HepG2 (cell line): Measurements from ENCODE around the gene PLD6. TPM values are rescaled to one million over a fixed set of nuclear protein-coding genes. Genes with fewer than 3 reads are reported as not detected.

Experiments
- ATAC-seq: fragments of 200-7000 bp; cut with Tn5 transposase; 3 replicates; pipeline ENCODE4 v1.9.1; 2020; ENCODE audit warnings: mild to moderate bottlenecking, moderate library complexity
- BruUV-seq: library from RNA; stranded (reverse); fragments of 400-500 nt; replicated peaks from 2 replicates; lab custom pipeline; 2021; lab: Mats Ljungman, UMichigan
- CTCF ChIA-PET: fragments of 300-600 bp; formaldehyde crosslinking; extraction: SDS; loops from one replicate; lab custom pipeline; 2021; ENCODE audit warnings: low total read pairs, inconsistent platforms, low intra/inter-chr PET ratio; lab: Yijun Ruan, JAX
- POLR2A ChIA-PET: fragments of 350-600 bp; sonication (Branson Sonifier 250); formaldehyde crosslinking; loops from one replicate; lab custom pipeline; 2020; ENCODE audit warnings: antibody characterized with exemption, inconsistent platforms; lab: Yijun Ruan, JAX
- DNase-seq: peaks from one replicate; pipeline ENCODE4 v3.0.0-alpha.2; 2015; ENCODE audit warnings: low spot score
- FAIRE-seq: peaks from 3 replicates; lab custom pipeline; 2011; peaks lifted over from hg19 to GRCh38; lab: Jason Lieb, UNC
- H2AFZ ChIP-seq: one replicate; pipeline ENCODE4 v1.6.1; 2011; ENCODE audit warnings: low read length, inconsistent platforms
- H3K27ac ChIP-seq: fragments of 300-600 bp; 3 replicates; pipeline ENCODE4 v1.8.0; 2011; ENCODE audit warnings: mixed run types, mild to moderate bottlenecking, mixed read lengths, low read length, inconsistent platforms; ENCODE audit not compliant: insufficient read depth; ENCODE audit errors: extremely low read length
- H3K27me3 ChIP-seq, 2 experiments: fragments of 200-600 bp in 1 of 2; 2 replicates in 1 of 2; 3 replicates in 1 of 2; pipeline versions ENCODE4 v1.6.0 to v1.8.0; 2011; ENCODE audit warnings: low read length in 2 of 2, mild to moderate bottlenecking in 2 of 2, moderate library complexity in 2 of 2, inconsistent platforms in 1 of 2; ENCODE audit not compliant: insufficient read depth in 2 of 2, control insufficient read depth in 1 of 2
- H3K36me3 ChIP-seq, 2 experiments: fragments of 200-600 bp in 1 of 2; replicated peaks in 1 of 2; 2 replicates in 1 of 2; 3 replicates in 1 of 2; pipeline versions ENCODE4 v1.5.1 to v1.8.0; 2011; ENCODE audit warnings: low read length in 2 of 2, inconsistent platforms in 1 of 2; ENCODE audit not compliant: insufficient read depth in 2 of 2, control insufficient read depth in 1 of 2
- H3K4me1 ChIP-seq: 2 replicates; pipeline ENCODE4 v1.5.1; 2012; ENCODE audit warnings: low read length, inconsistent platforms; ENCODE audit not compliant: insufficient read depth
- H3K4me2 ChIP-seq: 2 replicates; pipeline ENCODE4 v1.6.0; 2011; ENCODE audit warnings: low read depth, low read length, inconsistent platforms
- H3K4me3 ChIP-seq, 3 experiments: fragments of 200-600 bp in 1 of 3; sonication (generic), shearing (Covaris generic) in 1 of 3; replicated peaks in 1 of 3; 2 replicates each; pipeline ENCODE4 v1.5.1; 2011 to 2016; ENCODE audit warnings: low read length in 3 of 3, inconsistent platforms in 2 of 3, low read depth in 2 of 3, mild to moderate bottlenecking in 2 of 3, control low read depth in 1 of 3, mixed read lengths in 1 of 3; ENCODE audit not compliant: insufficient read depth in 1 of 3
- H3K79me2 ChIP-seq: one replicate; pipeline ENCODE4 v1.6.1; 2011; ENCODE audit warnings: low read length, inconsistent platforms; ENCODE audit not compliant: insufficient read depth
- H3K9ac ChIP-seq: 2 replicates; pipeline ENCODE4 v1.6.0; 2011; ENCODE audit warnings: mild to moderate bottlenecking, low read depth, low read length, inconsistent platforms; ENCODE audit not compliant: insufficient read depth
- H3K9me3 ChIP-seq: 2 replicates; pipeline ENCODE4 v1.5.1; 2012; ENCODE audit warnings: mild to moderate bottlenecking, low read length
- H4K20me1 ChIP-seq: 2 replicates; pipeline ENCODE4 v1.6.0; 2011; ENCODE audit warnings: inconsistent platforms, mild to moderate bottlenecking, low read length, moderate library complexity; ENCODE audit not compliant: insufficient read depth
- ARID5B ChIP-seq: IDR thresholded peaks from 2 replicates; pipeline ENCODE4 v1.4.0; 2020; ENCODE audit warnings: mild to moderate bottlenecking, missing genetic modification reagents
- RBM22 ChIP-seq: fragments of 200-400 bp; formaldehyde crosslinking; optimal IDR thresholded peaks from 2 replicates; pipeline ENCODE3; 2017; ENCODE audit warnings: mild to moderate bottlenecking, low read length, moderate library complexity
- ZBTB44 ChIP-seq: sonication (generic); formaldehyde crosslinking; IDR thresholded peaks from 2 replicates; pipeline ENCODE4 v1.4.0; 2020; ENCODE audit warnings: missing genetic modification reagents
- ZNF644 ChIP-seq: IDR thresholded peaks from 2 replicates; pipeline ENCODE4 v1.6.1; 2016; ENCODE audit warnings: low read depth
- ZSCAN29 ChIP-seq: sonication (generic); formaldehyde crosslinking; conservative IDR thresholded peaks from 2 replicates; pipeline ENCODE4 v1.4.0; 2020; ENCODE audit warnings: mild to moderate bottlenecking, missing genetic modification reagents
- WGBS: methylation state at CpG from one replicate; pipeline ENCODE4 v1.1.6; 2017; ENCODE audit warnings: low lambda C conversion rate; 5-methylcytosine and 5-hydroxymethylcytosine counted together
- in situ Hi-C: cut with HindIII; loops from 2 replicates; pipeline ENCODE4 v1.10.0; 2017; ENCODE audit warnings: low pct_unique_long_range_greater_than_20kb; ENCODE audit not compliant: extremely low pct_ligation_motif_present
- intact Hi-C: fragments of 100-400 bp; cut with micrococcal nuclease; formaldehyde crosslinking; loops from one replicate; pipeline ENCODE4 v1.10.0; 2022; ENCODE audit not compliant: unreplicated experiment
- polyA plus RNA-seq, 8 experiments: library from polyadenylated mRNA; depleted of rRNA in 3 of 8; stranded (reverse) in 7 of 8; unstranded in 1 of 8; fragments of >200 nt; fragmentation: Illumina TruSeq in 4 of 8; extraction: Trizol in 4 of 8; gene quantifications; 2 replicates each; pipeline versions ENCODE4 v1.2.1 to v1.2.3, GENCODE V29; 2011 to 2016; ENCODE audit warnings: low read depth in 4 of 8, missing spikeins in 1 of 8, mixed read lengths in 1 of 8; ENCODE audit not compliant: insufficient read depth in 1 of 8
- total RNA-seq, 5 experiments: library from RNA; depleted of rRNA; stranded (reverse); fragments of >200 nt; fragmentation: Illumina TruSeq; extraction: Trizol; gene quantifications; 2 replicates each; pipeline ENCODE4 v1.2.3, GENCODE V29; 2016; ENCODE audit warnings: low read depth in 1 of 5
- TF ChIP-seq, protein P1 (sequence below): sonication (generic); formaldehyde crosslinking; IDR thresholded peaks from 2 replicates; pipeline ENCODE4 v1.4.0; 2020; ENCODE audit warnings: missing genetic modification reagents, mild to moderate bottlenecking, borderline replicate concordance

Gene PLD6
- total and polyA plus RNA-seq, 2 of the 13 experiments (the other 11 are each of a cell fraction or from before 2014, with no cell fraction given) = 5.2 to 11.4 TPM

DNA sequence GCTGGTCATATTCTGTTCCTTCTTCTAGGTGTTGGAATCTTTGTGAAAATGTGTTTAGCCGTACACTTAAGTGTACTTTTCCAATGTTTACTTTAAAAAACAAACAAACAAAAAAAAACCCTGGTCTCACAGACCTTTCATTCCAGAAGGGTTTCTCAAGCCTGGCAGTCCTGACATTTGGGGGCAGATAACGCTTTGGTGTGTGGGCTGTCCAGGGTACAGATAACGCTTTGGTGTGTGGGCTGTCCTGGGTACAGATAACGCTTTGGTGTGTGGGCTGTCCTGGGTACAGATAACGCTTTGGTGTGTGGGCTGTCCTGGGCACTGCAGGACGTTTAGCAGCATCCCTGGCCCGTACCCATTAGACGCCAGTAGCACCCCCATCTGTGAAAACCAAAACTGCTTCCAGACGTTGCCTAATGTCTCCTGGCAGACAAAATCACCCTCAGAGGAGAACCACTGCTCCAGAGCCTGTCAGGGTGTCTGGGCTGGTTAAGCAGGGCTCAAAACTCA, 46.1 kb upstream of the PLD6 start:
- H3K4me2 ChIP-seq = no peak overlapping the region
- H3K79me2 ChIP-seq = no peaks in the 10 kb centered on the region
- ATAC-seq (no peak), DNase-seq (no peak), FAIRE-seq (no peak)
- no TSS peak for BruUV-seq
- WGBS = 91% methylated on average over 4 of the region's 9 CpGs
- no peak overlapping the region for H3K9ac ChIP-seq
- H3K27ac ChIP-seq = no peak overlapping the region
- H3K27me3 ChIP-seq = no peaks in the 10 kb centered on the region
- ChIA-PET CTCF (no interaction called here), POLR2A (no interaction called here)
- in situ Hi-C loops = no loop called here
- peaks cover 11 to 47% of the 10 kb centered on the region in 2 experiments; a peak in 4 of 5 replicates for H3K36me3 ChIP-seq
- intact Hi-C loops = no loop called here
- H2AFZ ChIP-seq = no peak overlapping the region
- no peaks in the 10 kb centered on the region for H4K20me1 ChIP-seq
- no peak overlapping the region for H3K4me3 ChIP-seq
- H3K9me3 ChIP-seq = no peaks in the 10 kb centered on the region
- TF ChIP-seq RBM22 = peak; percentile 31
- no peak for TF ChIP-seq ARID5B
- no peaks in the 10 kb centered on the region for H3K4me1 ChIP-seq

DNA sequence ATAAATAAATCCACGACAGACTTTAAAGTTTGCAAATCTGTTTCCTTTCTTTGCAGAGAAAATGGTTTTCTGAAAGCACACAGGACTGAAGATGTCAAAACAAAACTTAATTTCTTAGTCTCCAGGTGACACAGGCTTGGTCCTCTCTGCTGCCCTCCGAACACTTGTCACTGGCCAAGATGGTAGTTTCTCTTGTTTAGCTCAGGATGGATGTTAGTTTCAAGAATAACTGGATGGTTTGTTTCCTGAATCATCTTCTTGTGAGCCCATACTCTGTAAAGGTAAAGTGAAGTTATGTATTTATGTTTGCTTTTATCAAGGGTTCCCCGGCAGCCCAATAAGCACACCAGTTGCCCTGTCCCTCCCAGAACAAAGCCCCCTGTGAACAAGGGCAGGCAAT, 40.7 kb upstream of the PLD6 start:
- peaks cover 3 to 33% of the 10 kb centered on the region in 2 experiments; a peak in 3 of 5 replicates for H3K36me3 ChIP-seq
- 93% methylated on average over 3 of the region's 3 CpGs for WGBS
- POLR2A ChIA-PET = no interaction called here
- TF ChIP-seq, protein P1, sequence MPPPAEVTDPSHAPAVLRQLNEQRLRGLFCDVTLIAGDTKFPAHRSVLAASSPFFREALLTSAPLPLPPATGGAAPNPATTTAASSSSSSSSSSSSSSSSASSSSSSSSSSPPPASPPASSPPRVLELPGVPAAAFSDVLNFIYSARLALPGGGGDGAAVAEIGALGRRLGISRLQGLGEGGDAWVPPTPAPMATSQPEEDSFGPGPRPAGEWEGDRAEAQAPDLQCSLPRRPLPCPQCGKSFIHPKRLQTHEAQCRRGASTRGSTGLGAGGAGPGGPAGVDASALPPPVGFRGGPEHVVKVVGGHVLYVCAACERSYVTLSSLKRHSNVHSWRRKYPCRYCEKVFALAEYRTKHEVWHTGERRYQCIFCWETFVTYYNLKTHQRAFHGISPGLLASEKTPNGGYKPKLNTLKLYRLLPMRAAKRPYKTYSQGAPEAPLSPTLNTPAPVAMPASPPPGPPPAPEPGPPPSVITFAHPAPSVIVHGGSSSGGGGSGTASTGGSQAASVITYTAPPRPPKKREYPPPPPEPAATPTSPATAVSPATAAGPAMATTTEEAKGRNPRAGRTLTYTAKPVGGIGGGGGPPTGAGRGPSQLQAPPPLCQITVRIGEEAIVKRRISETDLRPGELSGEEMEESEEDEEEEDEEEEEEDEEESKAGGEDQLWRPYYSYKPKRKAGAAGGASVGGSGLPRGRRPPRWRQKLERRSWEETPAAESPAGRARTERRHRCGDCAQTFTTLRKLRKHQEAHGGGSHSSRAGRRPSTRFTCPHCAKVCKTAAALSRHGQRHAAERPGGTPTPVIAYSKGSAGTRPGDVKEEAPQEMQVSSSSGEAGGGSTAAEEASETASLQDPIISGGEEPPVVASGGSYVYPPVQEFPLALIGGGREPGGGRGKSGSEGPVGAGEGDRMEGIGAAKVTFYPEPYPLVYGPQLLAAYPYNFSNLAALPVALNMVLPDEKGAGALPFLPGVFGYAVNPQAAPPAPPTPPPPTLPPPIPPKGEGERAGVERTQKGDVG (CRISPR knock-in tag) = no peak
- TF ChIP-seq ZSCAN29 (CRISPR knock-in tag) = no peak
- TF ChIP-seq ZNF644 = no peak
- TF ChIP-seq ZBTB44 (CRISPR knock-in tag) = no peak

More for the DNA sequence above, 40.7 kb upstream of the PLD6 start:
- BruUV-seq = no TSS peak
- Histone ChIP-seq H3K4me1 (no peaks in the 10 kb centered on the region), H3K4me2 (no peak overlapping the region), H3K9ac (no peak overlapping the region), H4K20me1 (no peaks in the 10 kb centered on the region), H3K79me2 (no peaks in the 10 kb centered on the region), H2AFZ (no peak overlapping the region), H3K27ac (no peak overlapping the region), H3K4me3 (no peak overlapping the region), H3K27me3 (no peaks in the 10 kb centered on the region), H3K9me3 (no peaks in the 10 kb centered on the region)
- CTCF ChIA-PET = no interaction called here
- FAIRE-seq = no peak
- intact Hi-C loops = no loop called here
- in situ Hi-C loops = no loop called here
- ATAC-seq = no peak
- no peak for DNase-seq
